SIG-M5 (cell line): ENCODE data around the gene TEX14.
"Not testable (repeated sequence)": the region's sequence is repeated elsewhere in the genome, so short reads cannot be mapped to it uniquely, and the experiment has no call there.

ENCODE experiments used
- DNase-seq: peaks from one replicate; lab custom pipeline; 2025; lab: John Stamatoyannopoulos, UW

Gene TEX14

DNA sequence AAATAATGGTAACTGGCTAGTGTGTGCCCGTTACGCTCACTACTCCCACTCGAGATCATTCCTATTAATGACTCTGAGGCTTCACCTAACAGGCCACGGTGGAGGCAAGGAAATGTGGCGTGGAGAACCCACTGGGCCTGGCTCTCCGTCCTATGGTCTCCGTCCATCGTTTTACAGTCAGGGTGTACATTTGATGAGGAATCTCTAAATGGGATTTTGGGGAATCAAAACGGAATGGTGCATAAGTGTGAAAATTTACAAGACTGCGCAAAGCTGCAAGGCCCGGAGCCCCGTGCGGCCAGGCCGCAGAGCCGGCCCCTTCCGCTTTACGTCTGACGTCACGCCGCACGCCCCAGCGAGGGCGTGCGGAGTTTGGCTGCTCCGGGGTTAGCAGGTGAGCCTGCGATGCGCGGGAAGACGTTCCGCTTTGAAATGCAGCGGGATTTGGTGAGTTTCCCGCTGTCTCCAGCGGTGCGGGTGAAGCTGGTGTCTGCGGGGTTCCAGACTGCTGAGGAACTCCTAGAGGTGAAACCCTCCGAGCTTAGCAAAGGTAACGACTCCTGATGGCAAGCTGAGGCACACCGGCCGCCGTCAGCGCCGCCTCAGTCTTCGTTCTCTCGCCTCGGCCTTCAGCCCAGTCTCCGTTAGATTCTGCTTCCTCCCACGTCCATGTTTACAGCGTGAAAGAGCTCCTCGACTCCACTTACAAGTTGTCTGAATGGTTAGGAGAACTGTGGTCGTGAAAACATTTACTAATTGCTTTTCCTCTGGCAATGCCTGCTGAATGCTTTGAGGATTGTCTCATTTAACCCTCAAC, 602 bp upstream of the TEX14 start, which contains the start of gene RAD51C:
RAD51C (plus strand) TSS at position 364 of the 817 bp plus-strand sequence; CDS start at position 406, 42 bp downstream.
- DNase-seq, result no peak

DNA sequence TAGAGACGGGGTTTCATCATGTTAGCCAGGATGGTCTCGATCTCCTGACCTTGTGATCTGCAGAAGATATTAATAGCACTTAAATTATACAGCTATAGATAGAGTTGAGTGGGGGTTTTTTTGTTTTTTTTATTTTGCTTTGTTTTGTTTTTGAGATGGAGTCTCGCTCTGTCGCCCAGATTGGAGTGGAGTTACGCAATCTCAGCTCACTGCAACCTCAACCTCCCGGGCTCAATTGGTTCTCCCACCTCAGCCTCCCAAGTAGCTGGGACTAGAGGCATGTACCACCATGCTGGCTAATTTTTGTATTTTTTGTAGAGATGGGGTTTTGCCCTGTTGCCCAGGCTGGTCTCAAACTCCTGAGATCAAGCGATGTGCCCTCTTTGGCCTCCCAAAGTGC, 1.8 kb downstream of the TEX14 start:
- not testable (repeated sequence) for DNase-seq

DNA sequence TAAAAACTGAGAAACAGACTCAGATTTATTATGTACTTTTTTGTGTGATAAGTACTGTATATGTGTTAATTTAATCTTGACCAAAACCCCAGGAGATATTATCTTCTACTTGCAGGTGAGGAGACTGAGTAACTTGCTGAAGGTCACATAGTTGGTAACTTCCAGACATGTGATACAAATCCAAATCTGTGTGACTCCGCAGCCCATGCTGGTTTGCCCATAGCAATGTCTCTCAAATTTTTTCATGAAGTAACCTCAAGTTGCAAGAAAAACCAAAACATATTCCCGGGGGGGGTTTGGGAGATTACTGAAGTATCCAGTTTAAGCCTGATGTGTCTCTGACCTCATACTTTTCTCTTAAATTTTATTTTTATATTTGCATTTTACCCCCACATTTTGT, 3.3 kb downstream of the TEX14 start:
- DNase-seq, result no peak

DNA sequence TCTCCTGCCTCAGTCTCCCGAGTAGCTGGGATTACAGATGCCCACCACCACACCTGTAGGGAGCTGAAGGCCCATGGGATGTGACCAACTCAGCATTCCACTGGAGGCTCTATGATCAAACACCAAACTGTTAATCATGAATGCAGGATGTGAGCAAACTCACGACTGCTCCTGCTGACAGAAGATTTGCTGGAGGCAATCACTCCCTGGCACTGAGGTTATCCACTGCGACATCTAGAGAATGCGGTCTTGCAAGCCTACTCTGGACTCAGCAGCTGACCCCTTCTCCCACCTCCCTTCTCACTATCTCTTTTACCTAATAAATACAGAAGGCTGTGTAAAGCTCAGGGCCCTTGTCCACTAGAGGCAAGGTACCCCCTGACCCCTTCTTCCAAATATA, 4.9 kb downstream of the TEX14 start:
- no peak for DNase-seq

GRCh38 chr17:58684462-58684861, 7.4 kb downstream of the TEX14 start:
- not testable (repeated sequence) for DNase-seq

- no peak for DNase-seq
Measured at GRCh38 chr17:58684003-58684402, 7.8 kb downstream of the TEX14 start.

DNA sequence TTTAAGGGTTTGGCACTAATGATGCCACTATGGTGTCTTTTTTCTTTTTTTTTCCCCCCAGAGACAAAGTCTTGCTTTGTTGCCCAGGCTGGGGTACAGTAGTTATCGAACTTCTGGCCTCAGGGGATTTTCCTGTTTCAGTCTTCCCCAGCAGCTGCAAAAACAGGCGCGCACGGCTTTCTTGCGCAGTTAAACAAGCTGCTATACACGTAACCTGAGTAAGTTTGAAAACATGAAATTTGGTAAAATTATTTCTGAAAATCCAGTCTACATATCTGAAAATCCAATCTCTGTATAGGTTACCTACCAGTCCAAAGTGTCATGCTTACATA, 11.8 kb downstream of the TEX14 start:
- DNase-seq, result no peak

GRCh38 chr17:58679263-58680037, 12.4 kb downstream of the TEX14 start:
- no peak for DNase-seq

GRCh38 chr17:58678287-58678686, 13.6 kb downstream of the TEX14 start:
- not testable (repeated sequence) for DNase-seq

- DNase-seq, result no peak
Measured at GRCh38 chr17:58677194-58677880, 14.5 kb downstream of the TEX14 start.

- no peak for DNase-seq
Measured at GRCh38 chr17:58671969-58672368, 19.9 kb downstream of the TEX14 start.

DNA sequence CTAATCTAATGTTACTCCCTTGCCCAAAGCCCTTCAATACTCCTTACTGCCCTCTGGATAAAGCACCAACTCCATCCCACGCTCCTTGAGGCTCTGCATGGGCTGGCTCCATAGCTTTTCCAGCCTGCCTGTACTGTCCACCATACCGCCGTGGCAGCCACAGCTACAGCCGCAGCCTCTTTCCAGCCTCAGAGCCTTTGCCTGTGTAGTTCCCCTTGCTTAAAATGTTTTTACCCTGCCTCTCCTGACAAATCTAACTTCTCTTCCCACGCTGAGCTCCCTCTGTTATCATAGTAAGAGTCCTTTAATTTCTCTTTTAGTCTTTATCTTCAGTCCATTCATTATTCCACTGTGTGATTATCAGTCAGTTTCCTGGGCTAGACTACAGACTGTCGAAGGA, 22.0 kb downstream of the TEX14 start:
- DNase-seq, result no peak

GRCh38 chr17:58668598-58668935, 23.3 kb downstream of the TEX14 start:
- DNase-seq, result no peak

- DNase-seq, result no peak
Measured at GRCh38 chr17:58667934-58668597, 23.8 kb downstream of the TEX14 start.

DNA sequence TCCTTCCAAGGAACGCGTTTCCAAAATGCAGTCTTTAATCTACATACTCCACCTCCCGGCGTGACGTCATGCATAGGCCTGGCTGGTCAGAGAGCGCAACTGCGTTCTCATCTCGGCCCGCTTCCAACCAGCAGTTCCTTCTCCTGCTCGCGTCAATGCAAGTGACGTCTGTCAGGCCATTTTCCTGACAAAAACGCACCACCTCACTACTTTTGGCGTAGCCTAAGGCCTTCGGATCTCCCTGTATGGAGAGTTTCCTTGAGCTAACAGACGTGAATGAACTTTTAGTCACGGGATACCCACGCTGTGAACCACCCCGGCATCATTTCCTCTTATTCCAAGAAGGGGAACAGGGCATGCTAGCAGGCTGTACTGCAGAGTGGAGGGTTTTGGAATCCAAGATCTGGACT, 25.0 kb downstream of the TEX14 start:
- no peak for DNase-seq

- no peak for DNase-seq
Measured at GRCh38 chr17:58665946-58666857, 25.6 kb downstream of the TEX14 start.

GRCh38 chr17:58664302-58664701, 27.5 kb downstream of the TEX14 start:
- no peak for DNase-seq

- no peak for DNase-seq
Measured at GRCh38 chr17:58661499-58661898, 30.3 kb downstream of the TEX14 start.

DNA sequence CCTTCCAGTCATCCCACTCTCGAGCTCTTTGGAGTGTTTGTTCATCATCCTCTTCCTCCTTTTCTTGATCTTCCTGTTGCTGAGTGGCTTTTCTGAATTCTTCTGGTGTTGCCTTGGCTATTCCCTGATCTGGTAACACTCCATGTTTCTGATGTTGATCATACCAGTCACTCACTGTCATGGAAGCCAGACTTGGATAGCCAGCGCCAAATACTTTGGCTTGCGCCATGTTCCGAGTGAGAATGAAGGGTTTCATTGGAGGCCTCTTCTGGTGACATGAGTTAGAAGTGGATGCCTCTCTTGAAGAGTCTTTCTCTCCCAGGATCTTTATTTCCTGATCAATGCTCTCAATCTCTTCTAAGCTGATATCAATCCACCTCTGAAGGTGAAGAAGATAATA, 31.2 kb downstream of the TEX14 start:
- no peak for DNase-seq

- DNase-seq, result not testable (repeated sequence)
Measured at GRCh38 chr17:58659714-58660084, 32.1 kb downstream of the TEX14 start.
